T-cell (primary cell): ENCODE results near the gene PIP5KL1. TPM values are rescaled to one million over a fixed set of nuclear protein-coding genes. Genes with fewer than 3 reads are reported as not detected.

Experiments used
- ATAC-seq, 4 experiments: fragments of 200-7000 bp in 3 of 4; fragments of 150-1000 bp in 1 of 4; cut with Tn5 transposase; replicated peaks in 1 of 4; 1 replicate in 3 of 4; 2 replicates in 1 of 4; pipeline ENCODE4 v1.10.0; 2021; ENCODE audit warnings: moderate library complexity in 3 of 4, mild to moderate bottlenecking in 2 of 4, moderate number of reproducible peaks in 1 of 4
- CTCF ChIA-PET, 2 donors: fragments of 300-600 bp; sonication (Branson Sonifier 250); formaldehyde crosslinking; loops; one replicate each; lab custom pipeline; 2022; ENCODE audit warnings: antibody characterized with exemption in 2 of 2; lab: Charles Lee
- POLR2A ChIA-PET, 2 donors: fragments of 300-600 bp; sonication (Branson Sonifier 250); formaldehyde crosslinking; loops; one replicate each; lab custom pipeline; 2022; ENCODE audit warnings: antibody characterized with exemption in 2 of 2; lab: Charles Lee
- DNase-seq, 35 experiments: peaks; one replicate each; pipeline versions ENCODE4 v3.0.0 to v3.0.0-alpha.2; 2013 to 2023
- H3K27ac ChIP-seq: one replicate; pipeline ENCODE4 v1.5.1; 2013; ENCODE audit warnings: low read length
- H3K27me3 ChIP-seq, 2 experiments: replicated peaks in 1 of 2; 1 replicate in 1 of 2; 2 replicates in 1 of 2; pipeline versions ENCODE4 v1.6.1 to v1.7.0; 2013; ENCODE audit warnings: low read length in 1 of 2, mixed read lengths in 1 of 2; ENCODE audit not compliant: control insufficient read depth in 2 of 2, insufficient read depth in 2 of 2; ENCODE audit errors: extremely low read depth in 1 of 2
- H3K36me3 ChIP-seq, 2 donors: 1 replicate in 1 of 2; 2 replicates in 1 of 2; pipeline versions ENCODE4 v1.6.1 to v1.7.0; 2013; ENCODE audit warnings: low read length in 1 of 2; ENCODE audit not compliant: control insufficient read depth in 2 of 2, insufficient read depth in 1 of 2; ENCODE audit errors: extremely low read depth in 1 of 2
- H3K4me1 ChIP-seq, 2 experiments: 1 replicate in 1 of 2; 2 replicates in 1 of 2; pipeline versions ENCODE4 v1.6.1 to v1.7.0; 2013; ENCODE audit warnings: low read length in 2 of 2, mixed read lengths in 1 of 2; ENCODE audit not compliant: insufficient read depth in 2 of 2, control insufficient read depth in 1 of 2; ENCODE audit errors: extremely low read depth in 1 of 2
- H3K4me3 ChIP-seq, 2 donors: 1 replicate in 1 of 2; 2 replicates in 1 of 2; pipeline versions ENCODE4 v1.5.1 to v1.7.0; 2013; ENCODE audit warnings: mild to moderate bottlenecking in 2 of 2, low read length in 1 of 2, moderate library complexity in 1 of 2; ENCODE audit not compliant: control insufficient read depth in 1 of 2; ENCODE audit errors: extremely low read depth in 1 of 2
- H3K9me3 ChIP-seq: 2 replicates; pipeline ENCODE4 v1.7.0; 2013
- H3K27ac Mint-ChIP-seq, 2 donors: one replicate each; pipeline ENCODE4 v1.8.0; 2020 to 2021; ENCODE audit warnings: mild to moderate bottlenecking in 2 of 2, mixed read lengths in 2 of 2
- H3K27me3 Mint-ChIP-seq, 2 donors: one replicate each; pipeline ENCODE4 v1.8.0; 2021 to 2022; ENCODE audit warnings: mixed read lengths in 2 of 2
- H3K36me3 Mint-ChIP-seq: one replicate; pipeline ENCODE4 v1.8.0; 2021; ENCODE audit warnings: mixed read lengths
- H3K4me1 Mint-ChIP-seq, 3 donors: one replicate each; pipeline ENCODE4 v1.8.0; 2020 to 2022; ENCODE audit warnings: mixed read lengths in 3 of 3, mild to moderate bottlenecking in 1 of 3
- H3K4me3 Mint-ChIP-seq, 3 donors: one replicate each; pipeline ENCODE4 v1.8.0; 2020 to 2022; ENCODE audit warnings: mild to moderate bottlenecking in 3 of 3, mixed read lengths in 3 of 3, moderate library complexity in 3 of 3
- H3K9me3 Mint-ChIP-seq, 3 donors: one replicate each; pipeline ENCODE4 v1.8.0; 2020 to 2022; ENCODE audit warnings: mixed read lengths in 3 of 3
- WGBS: methylation state at CpG from one replicate; pipeline ENCODE4 v1.1.5; 2013; ENCODE audit warnings: missing lambda C conversion rate; ENCODE audit not compliant: insufficient coverage; 5-methylcytosine and 5-hydroxymethylcytosine counted together
- total RNA-seq, 35 experiments: library from RNA in 6 of 35; stranded (reverse) in 6 of 35; fragments of 120-200 nt in 1 of 35; gene quantifications; one replicate each; pipeline versions ENCODE4 v1.2.1 to v1.2.4 and lab custom pipeline; 2013 to 2026

Gene PIP5KL1
- total RNA-seq, 5 donors from 2014 or later (not counting 1 experiment from before 2014, with no cell fraction given) = 0.99 to 5.6 (median 2.6) TPM

DNA sequence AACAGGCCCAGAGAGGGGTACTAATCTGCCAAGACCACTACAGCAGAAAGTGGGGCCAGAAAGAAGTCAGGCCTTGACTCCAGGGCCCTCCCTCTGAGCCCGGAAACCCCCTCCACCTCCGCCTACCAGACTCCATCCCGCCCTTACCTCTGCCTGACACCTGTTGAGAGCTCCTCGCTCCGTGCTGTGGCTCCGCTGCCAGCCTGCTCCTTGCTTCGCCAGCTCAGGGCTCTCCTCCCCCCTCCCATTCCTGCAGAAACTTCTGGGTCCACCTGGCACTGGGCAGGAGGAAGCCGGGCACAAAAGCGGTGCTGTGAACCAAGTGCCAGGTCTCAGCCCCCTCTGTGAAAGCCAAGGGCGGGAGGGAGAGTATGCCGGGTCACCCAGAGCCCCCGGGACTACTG lies 24.8 kb downstream of the PIP5KL1 start:
- peak overlapping the region; percentile 99 to 100 for H3K27ac Mint-ChIP-seq
- H3K36me3 ChIP-seq = peaks cover 0 to 12% of the 10 kb centered on the region in 2 donors
- H3K4me1 ChIP-seq = peaks cover 29 to 72% of the 10 kb centered on the region in 2 experiments
- POLR2A ChIA-PET = interaction anchor here in 1 of 2 donors (0.6 to 2.0 kb wide), 4 partner anchors 11 to 159 kb away, joined by 3 to 15 read pairs (median 5); partner anchors contain the start of genes CDK9 and ST6GALNAC4
- ATAC-seq (peak; percentile 66 to 75 (median 70)), DNase-seq (peak; percentile 49 to 86 (median 74))
- no peaks in the 10 kb centered on the region for H3K27me3 ChIP-seq
- peaks cover 3% of the 10 kb centered on the region for H3K36me3 Mint-ChIP-seq
- no peaks in the 10 kb centered on the region for H3K27me3 Mint-ChIP-seq
- H3K9me3 ChIP-seq = no peaks in the 10 kb centered on the region
- peaks cover 53 to 56% (median 55%) of the 10 kb centered on the region in 3 donors for H3K4me1 Mint-ChIP-seq
- H3K27ac ChIP-seq = peak overlapping the region; percentile 99
- H3K4me3 Mint-ChIP-seq = peak overlapping the region; percentile 91 to 95 (median 94)
- WGBS = 25% methylated on average over 9 of the region's 12 CpGs
- CTCF ChIA-PET = interaction anchor here (0.7 to 1.9 kb wide), 4 partner anchors 11 to 171 kb away, joined by 3 to 14 read pairs (median 6); partner anchors contain the start of genes ST6GALNAC4 (in 1 of the 2) and TOR2A (in 1 of the 2)
- no peaks in the 10 kb centered on the region for H3K9me3 Mint-ChIP-seq
- H3K4me3 ChIP-seq = peak overlapping the region; percentile 53 to 64

DNA sequence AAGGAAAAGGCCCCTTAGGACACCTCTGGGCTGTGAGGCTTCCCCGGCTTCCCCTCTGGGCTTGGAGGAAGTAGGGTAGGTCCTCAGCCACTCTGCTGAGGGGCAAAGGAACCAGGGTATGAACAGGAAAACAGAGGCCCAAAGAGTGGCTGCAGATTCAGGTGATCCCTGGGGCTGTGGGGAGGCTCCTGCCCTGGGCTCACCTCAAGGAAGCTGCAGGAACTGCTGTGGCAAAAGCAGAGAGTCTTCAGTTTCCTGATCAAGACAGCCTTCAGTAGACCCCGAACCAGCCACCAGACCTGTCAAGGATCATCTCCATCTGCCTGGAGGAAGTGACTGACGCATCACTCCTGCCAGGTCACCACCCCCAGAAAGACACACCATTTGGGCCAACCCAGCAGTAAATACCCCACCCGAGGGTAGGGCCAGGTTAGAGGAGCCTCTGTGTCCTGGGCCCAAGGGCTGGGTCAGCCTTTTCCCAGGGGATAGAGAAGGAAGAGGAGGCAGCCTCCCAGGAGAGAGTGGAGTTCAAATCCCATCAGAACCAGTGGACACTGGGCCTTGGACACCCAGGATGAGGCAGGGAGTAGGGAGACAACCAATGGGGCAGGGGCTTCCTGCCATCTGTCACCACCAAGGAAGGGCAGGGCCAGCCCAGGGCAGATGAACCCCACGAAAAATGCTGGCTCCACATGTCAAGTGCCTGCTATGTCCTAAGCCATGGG lies 25.4 kb downstream of the PIP5KL1 start:
- Mint-ChIP-seq H3K9me3 (no peaks in the 10 kb centered on the region), H3K27ac (peak overlapping the region; percentile 99 to 100), H3K4me1 (peaks cover 50 to 54% (median 53%) of the 10 kb centered on the region in 3 donors), H3K4me3 (peak overlapping the region; percentile 91 to 95 (median 94)), H3K36me3 (no peaks in the 10 kb centered on the region), H3K27me3 (no peaks in the 10 kb centered on the region)
- Histone ChIP-seq H3K36me3 (peaks cover 0 to 11% of the 10 kb centered on the region in 2 donors), H3K4me1 (peaks cover 29 to 75% of the 10 kb centered on the region in 2 experiments), H3K4me3 (peak overlapping the region; percentile 53 to 64), H3K9me3 (no peaks in the 10 kb centered on the region), H3K27ac (peak overlapping the region; percentile 99), H3K27me3 (no peaks in the 10 kb centered on the region)
- CTCF ChIA-PET = interaction anchor here in 1 of 2 donors (1.6 to 1.9 kb wide), 2 partner anchors 11 to 170 kb away, joined by 9 to 14 read pairs; partner anchors contain the start of genes ST6GALNAC4 and TOR2A
- ATAC-seq (peak; percentile 46 to 68 (median 60)), DNase-seq (peak in 33 of 35 experiments; percentile 37 to 77 (median 60))
- WGBS = 13% methylated on average over 1 of the region's 5 CpGs
- POLR2A ChIA-PET = interaction anchor here in 1 of 2 donors (1.1 to 2.0 kb wide), 2 partner anchors 11 to 120 kb away, joined by 7 to 15 read pairs; partner anchors contain the start of genes CDK9 and ST6GALNAC4

DNA sequence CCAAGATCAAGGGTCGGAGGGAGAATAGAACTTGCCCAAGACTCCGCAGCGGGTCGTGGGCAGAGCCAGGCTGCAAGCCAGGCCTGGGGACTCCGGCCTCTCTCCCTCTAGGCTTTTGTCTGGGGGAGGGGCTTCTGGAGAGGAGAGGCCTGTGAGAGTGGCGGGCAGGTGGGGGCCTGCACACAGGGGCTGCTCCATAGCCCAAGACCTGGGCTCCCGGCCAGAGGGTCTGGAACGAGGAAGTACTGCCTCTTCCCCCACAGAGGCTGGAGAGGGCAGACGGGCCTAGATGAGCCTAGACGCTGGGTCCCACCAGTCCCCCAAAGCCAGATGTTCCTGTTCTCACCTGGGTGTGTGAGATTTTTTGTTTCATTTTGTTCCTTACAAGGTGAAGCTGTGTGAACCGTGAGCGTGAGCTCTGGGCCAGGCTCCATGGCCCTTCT lies 26.0 kb downstream of the PIP5KL1 start:
- CTCF ChIA-PET = no interaction called here
- peak in 1 of 4 experiments; percentile 3 for ATAC-seq
- H3K4me1 ChIP-seq = peaks cover 32 to 77% of the 10 kb centered on the region in 2 experiments

GRCh38 chr9:127903557-127904475 lies 26.8 kb downstream of the PIP5KL1 start:
- ATAC-seq = peak in 2 of 4 experiments; percentile 7 to 10
- H3K4me1 Mint-ChIP-seq = peaks cover 55 to 60% (median 59%) of the 10 kb centered on the region in 3 donors
- POLR2A ChIA-PET = interaction anchor here in 1 of 2 donors (0.6 kb wide), 1 partner anchor 1100 kb away, joined by 5 read pairs; no protein-coding TSS in a partner anchor

More for the DNA sequence above, 26.0 kb downstream of the PIP5KL1 start:
- Mint-ChIP-seq H3K4me3 (peak overlapping the region; percentile 91 to 95 (median 94)), H3K9me3 (no peaks in the 10 kb centered on the region), H3K4me1 (peaks cover 55 to 60% (median 59%) of the 10 kb centered on the region in 3 donors), H3K27ac (peak overlapping the region; percentile 99 to 100), H3K27me3 (no peaks in the 10 kb centered on the region), H3K36me3 (no peaks in the 10 kb centered on the region)
- no peak for DNase-seq
- Histone ChIP-seq H3K27me3 (no peaks in the 10 kb centered on the region), H3K27ac (peak overlapping the region; percentile 99), H3K36me3 (peaks cover 0 to 6% of the 10 kb centered on the region in 2 donors), H3K9me3 (no peaks in the 10 kb centered on the region), H3K4me3 (peak overlapping the region; percentile 53 to 64)
- WGBS = 12% methylated on average over 3 of the region's 12 CpGs
- POLR2A ChIA-PET = interaction anchor here in 1 of 2 donors (0.6 kb wide), 1 partner anchor 1099 kb away, joined by 5 read pairs; no protein-coding TSS in a partner anchor

GRCh38 chr9:127899128-127899943 lies 31.2 kb downstream of the PIP5KL1 start, which contains the start of gene ST6GALNAC6:
Gene ST6GALNAC6, minus strand, starts transcription at chr9:127899603. Its CDS starts 1,622 bp downstream, at chr9:127897981.
- ChIA-PET CTCF (interaction anchor here in 1 of 2 donors (1.2 kb wide), 1 partner anchor 165 kb away, joined by 3 read pairs; the partner anchor contains the start of gene TOR2A), POLR2A (interaction anchor here in 1 of 2 donors (0.7 to 0.9 kb wide), 2 partner anchors 17 to 1129 kb away, joined by 5 read pairs; partner anchors contain the start of gene ST6GALNAC4)
- no peaks in the 10 kb centered on the region for H3K9me3 ChIP-seq
- no peaks in the 10 kb centered on the region for H3K27me3 Mint-ChIP-seq
- H3K36me3 ChIP-seq = peaks cover 6 to 23% of the 10 kb centered on the region in 2 donors
- peak within 1 kb of the TSS; percentile 58 for H3K27ac ChIP-seq
- H3K4me3 ChIP-seq = peak within 1 kb of the TSS; percentile 65 to 89
- H3K4me3 Mint-ChIP-seq = peak within 1 kb of the TSS; percentile 81 to 87 (median 87)
- peaks cover 21 to 67% of the 10 kb centered on the region in 2 experiments for H3K4me1 ChIP-seq
- DNase-seq (peak in 32 of 35 experiments; percentile 30 to 81 (median 52)), ATAC-seq (peak; percentile 81 to 87 (median 85))
- H3K27ac Mint-ChIP-seq = peak within 1 kb of the TSS; percentile 81 to 84
- H3K4me1 Mint-ChIP-seq = peaks cover 44 to 48% (median 45%) of the 10 kb centered on the region in 3 donors
- H3K9me3 Mint-ChIP-seq = no peaks in the 10 kb centered on the region
- WGBS = 1% methylated on average over 56 of the region's 89 CpGs
- H3K36me3 Mint-ChIP-seq = peaks cover 24% of the 10 kb centered on the region
- H3K27me3 ChIP-seq = no peaks in the 10 kb centered on the region

More at GRCh38 chr9:127903557-127904475, 26.8 kb downstream of the PIP5KL1 start:
- Histone ChIP-seq H3K4me1 (peaks cover 32 to 79% of the 10 kb centered on the region in 2 experiments), H3K27ac (peak overlapping the region; percentile 99), H3K36me3 (peaks cover 0 to 4% of the 10 kb centered on the region in 2 donors), H3K4me3 (peak overlapping the region; percentile 53 to 64), H3K9me3 (no peaks in the 10 kb centered on the region), H3K27me3 (no peaks in the 10 kb centered on the region)
- Mint-ChIP-seq H3K9me3 (no peaks in the 10 kb centered on the region), H3K27me3 (no peaks in the 10 kb centered on the region), H3K4me3 (peak overlapping the region; percentile 91 to 95 (median 94)), H3K36me3 (no peaks in the 10 kb centered on the region), H3K27ac (peak overlapping the region; percentile 99 to 100)
- DNase-seq = peak in 10 of 35 experiments; percentile 25 to 73 (median 54)
- CTCF ChIA-PET = interaction anchor here (0.6 to 0.8 kb wide), 2 partner anchors 132 to 214 kb away, joined by 3 to 6 read pairs; no protein-coding TSS in a partner anchor
- 18% methylated on average over 15 of the region's 17 CpGs for WGBS
